Muscle of leg (tissue), 11 donors: Measurements from ENCODE around the gene GNGT2. TPM values are rescaled to one million over a fixed set of nuclear protein-coding genes. Genes with fewer than 3 reads are reported as not detected.

Source experiments
- DNase-seq: peaks from one replicate; pipeline ENCODE4 v3.0.0; 2013
- H3K27ac ChIP-seq: one replicate; pipeline ENCODE4 v1.5.1; 2013; ENCODE audit warnings: mild to moderate bottlenecking, low read length, control low read depth
- H3K27me3 ChIP-seq: one replicate; pipeline ENCODE4 v1.6.1; 2013; ENCODE audit warnings: low read length; ENCODE audit not compliant: control insufficient read depth, insufficient read depth
- H3K36me3 ChIP-seq: one replicate; pipeline ENCODE4 v1.6.1; 2013; ENCODE audit warnings: low read length; ENCODE audit not compliant: control insufficient read depth, insufficient read depth
- H3K4me1 ChIP-seq: one replicate; pipeline ENCODE4 v1.6.1; 2013; ENCODE audit warnings: low read length; ENCODE audit not compliant: control insufficient read depth, insufficient read depth
- H3K4me3 ChIP-seq: one replicate; pipeline ENCODE4 v1.5.1; 2013; ENCODE audit warnings: low read length, control low read depth
- H3K9me3 ChIP-seq: replicated peaks from 2 replicates; pipeline ENCODE4 v1.6.1; 2013; ENCODE audit warnings: low read depth, low read length; ENCODE audit not compliant: control insufficient read depth
- WGBS: methylation state at CpG from one replicate; pipeline ENCODE4 v1.1.5; 2013; ENCODE audit warnings: missing lambda C conversion rate; ENCODE audit not compliant: insufficient coverage; 5-methylcytosine and 5-hydroxymethylcytosine counted together
- polyA plus RNA-seq, 8 donors: library from polyadenylated mRNA; unstranded; fragments of 120-200 nt; gene quantifications; one replicate each; pipeline versions ENCODE4 v1.2.1 to v1.2.3, GENCODE V29; 2013; ENCODE audit warnings: inconsistent platforms in 1 of 8, low replicate concordance in 1 of 8; ENCODE audit not compliant: insufficient read length in 8 of 8, insufficient read depth in 1 of 8
- total RNA-seq: library from RNA; stranded (reverse); fragments of 120-200 nt; gene quantifications from one replicate; pipeline ENCODE4 v1.2.4, GENCODE V29; 2013

GNGT2 gene
- total and polyA plus RNA-seq, 9 donors, result 0.57 to 1.7 (median 1.1) TPM

- peaks cover 18% of the 10 kb centered on the region for H3K27me3 ChIP-seq
- no peak overlapping the region for H3K4me3 ChIP-seq
- H3K9me3 ChIP-seq, result no peaks in the 10 kb centered on the region
- H3K27ac ChIP-seq, result no peak overlapping the region
- 80% methylated on average over 10 of the region's 10 CpGs for WGBS
- no peak for DNase-seq
- H3K36me3 ChIP-seq, result no peaks in the 10 kb centered on the region
- peaks cover 12% of the 10 kb centered on the region for H3K4me1 ChIP-seq
Measured at GRCh38 chr17:49209061-49209571, 1.3 kb downstream of the GNGT2 start.

GRCh38 chr17:49204516-49204915 lies 5.9 kb downstream of the GNGT2 start:
- Histone ChIP-seq H3K4me1 (peaks cover 1% of the 10 kb centered on the region), H3K27me3 (peaks cover 17% of the 10 kb centered on the region), H3K4me3 (no peak overlapping the region), H3K27ac (no peak overlapping the region), H3K36me3 (no peaks in the 10 kb centered on the region), H3K9me3 (no peaks in the 10 kb centered on the region)
- no peak for DNase-seq
- WGBS, result 94% methylated on average over 2 of the region's 2 CpGs

- Histone ChIP-seq H3K27me3 (peaks cover 13% of the 10 kb centered on the region), H3K36me3 (no peaks in the 10 kb centered on the region), H3K4me3 (no peak overlapping the region), H3K4me1 (no peaks in the 10 kb centered on the region), H3K9me3 (no peaks in the 10 kb centered on the region), H3K27ac (no peak overlapping the region)
- 58% methylated on average over 2 of the region's 2 CpGs for WGBS
- DNase-seq, result no peak
Measured at GRCh38 chr17:49203796-49204195, 6.6 kb downstream of the GNGT2 start.

GRCh38 chr17:49201481-49201927 lies 8.9 kb downstream of the GNGT2 start:
- peaks cover 9% of the 10 kb centered on the region for H3K27me3 ChIP-seq
- DNase-seq, result no peak
- no peak overlapping the region for H3K27ac ChIP-seq
- H3K36me3 ChIP-seq, result no peaks in the 10 kb centered on the region
- H3K9me3 ChIP-seq, result no peaks in the 10 kb centered on the region
- H3K4me3 ChIP-seq, result no peak overlapping the region
- H3K4me1 ChIP-seq, result no peaks in the 10 kb centered on the region
- WGBS, result 65% methylated on average over 5 of the region's 8 CpGs

GRCh38 chr17:49200423-49201083 lies 9.8 kb downstream of the GNGT2 start:
- Histone ChIP-seq H3K27me3 (peaks cover 9% of the 10 kb centered on the region), H3K36me3 (no peaks in the 10 kb centered on the region), H3K27ac (no peak overlapping the region), H3K4me3 (no peak overlapping the region), H3K4me1 (no peaks in the 10 kb centered on the region), H3K9me3 (no peaks in the 10 kb centered on the region)
- DNase-seq, result no peak
- 76% methylated on average over 6 of the region's 13 CpGs for WGBS

GRCh38 chr17:49198211-49198610 lies 12.2 kb downstream of the GNGT2 start:
- Histone ChIP-seq H3K27ac (no peak overlapping the region), H3K9me3 (no peaks in the 10 kb centered on the region), H3K4me1 (peaks cover 4% of the 10 kb centered on the region), H3K36me3 (no peaks in the 10 kb centered on the region), H3K4me3 (no peak overlapping the region), H3K27me3 (peaks cover 6% of the 10 kb centered on the region)
- no peak for DNase-seq
- WGBS, result no CpG with 5 or more reads among the region's 2 CpGs

GRCh38 chr17:49197346-49197998 lies 12.9 kb downstream of the GNGT2 start:
- no peaks in the 10 kb centered on the region for H3K9me3 ChIP-seq
- peaks cover 7% of the 10 kb centered on the region for H3K27me3 ChIP-seq
- H3K4me1 ChIP-seq, result peaks cover 4% of the 10 kb centered on the region
- no peak for DNase-seq
- no peak overlapping the region for H3K27ac ChIP-seq
- 54% methylated on average over 4 of the region's 5 CpGs for WGBS
- no peaks in the 10 kb centered on the region for H3K36me3 ChIP-seq
- no peak overlapping the region for H3K4me3 ChIP-seq

GRCh38 chr17:49196520-49196919 lies 13.9 kb downstream of the GNGT2 start:
- Histone ChIP-seq H3K36me3 (no peaks in the 10 kb centered on the region), H3K4me1 (peaks cover 4% of the 10 kb centered on the region), H3K27ac (no peak overlapping the region), H3K4me3 (no peak overlapping the region), H3K9me3 (no peaks in the 10 kb centered on the region), H3K27me3 (peaks cover 7% of the 10 kb centered on the region)
- no peak for DNase-seq
- no CpG with 5 or more reads among the region's 3 CpGs for WGBS

GRCh38 chr17:49195751-49196150 lies 14.6 kb downstream of the GNGT2 start:
- no peak overlapping the region for H3K27ac ChIP-seq
- H3K4me1 ChIP-seq, result peaks cover 5% of the 10 kb centered on the region
- H3K4me3 ChIP-seq, result no peak overlapping the region
- no peaks in the 10 kb centered on the region for H3K9me3 ChIP-seq
- DNase-seq, result no peak
- no peaks in the 10 kb centered on the region for H3K36me3 ChIP-seq
- H3K27me3 ChIP-seq, result peaks cover 6% of the 10 kb centered on the region
- WGBS, result no CpG with 5 or more reads among the region's 4 CpGs

- Histone ChIP-seq H3K36me3 (no peaks in the 10 kb centered on the region), H3K27me3 (peaks cover 2% of the 10 kb centered on the region), H3K4me1 (peaks cover 7% of the 10 kb centered on the region), H3K4me3 (no peak overlapping the region), H3K9me3 (no peaks in the 10 kb centered on the region), H3K27ac (no peak overlapping the region)
- WGBS, result 64% methylated on average over 2 of the region's 3 CpGs
- no peak for DNase-seq
Measured at GRCh38 chr17:49194297-49194607, 16.1 kb downstream of the GNGT2 start.
